ENCODE data around the gene POFUT2.

POFUT2 gene

DNA sequence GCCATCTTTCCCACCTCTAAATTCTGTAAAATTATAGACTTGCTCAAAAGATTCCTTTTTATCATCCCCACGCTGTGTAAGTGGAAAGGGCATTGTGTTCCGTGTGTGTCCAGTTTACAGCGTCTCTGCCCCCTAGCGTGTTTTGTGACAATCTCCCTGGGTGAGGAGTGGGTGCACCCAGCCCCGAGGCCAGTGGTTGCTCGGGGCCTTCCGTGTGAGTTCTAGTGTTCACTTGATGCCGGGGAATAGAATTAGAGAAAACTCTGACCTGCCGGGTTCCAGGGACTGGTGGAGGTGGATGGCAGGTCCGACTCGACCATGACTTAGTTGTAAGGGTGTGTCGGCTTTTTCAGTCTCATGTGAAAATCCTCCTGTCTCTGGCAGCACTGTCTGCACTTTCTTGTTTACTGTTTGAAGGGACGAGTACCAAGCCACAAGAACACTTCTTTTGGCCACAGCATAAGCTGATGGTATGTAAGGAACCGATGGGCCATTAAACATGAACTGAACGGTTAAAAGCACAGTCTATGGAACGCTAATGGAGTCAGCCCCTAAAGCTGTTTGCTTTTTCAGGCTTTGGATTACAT is 61.9 kb downstream of the POFUT2 start:
- TF ChIP-seq YY1 (IDR thresholded peaks at IDR 0.05; ENCODE audit: low read depth) (no peak), RAD21 (IDR thresholded peaks at IDR 0.05; ENCODE audit: low read depth) (no peak), FOXM1 (IDR thresholded peaks at IDR 0.05; ENCODE audit: borderline replicate concordance, low read depth) (no peak), CEBPB (IDR thresholded peaks at IDR 0.05) (no peak), TEAD4 (IDR thresholded peaks at IDR 0.05) (no peak)
- TF ChIP-seq, protein P1, sequence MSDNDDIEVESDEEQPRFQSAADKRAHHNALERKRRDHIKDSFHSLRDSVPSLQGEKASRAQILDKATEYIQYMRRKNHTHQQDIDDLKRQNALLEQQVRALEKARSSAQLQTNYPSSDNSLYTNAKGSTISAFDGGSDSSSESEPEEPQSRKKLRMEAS (IDR thresholded peaks at IDR 0.05), result no peak
- TF ChIP-seq, protein P2, sequence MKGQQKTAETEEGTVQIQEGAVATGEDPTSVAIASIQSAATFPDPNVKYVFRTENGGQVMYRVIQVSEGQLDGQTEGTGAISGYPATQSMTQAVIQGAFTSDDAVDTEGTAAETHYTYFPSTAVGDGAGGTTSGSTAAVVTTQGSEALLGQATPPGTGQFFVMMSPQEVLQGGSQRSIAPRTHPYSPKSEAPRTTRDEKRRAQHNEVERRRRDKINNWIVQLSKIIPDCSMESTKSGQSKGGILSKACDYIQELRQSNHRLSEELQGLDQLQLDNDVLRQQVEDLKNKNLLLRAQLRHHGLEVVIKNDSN (IDR thresholded peaks at IDR 0.05), result no peak

DNA sequence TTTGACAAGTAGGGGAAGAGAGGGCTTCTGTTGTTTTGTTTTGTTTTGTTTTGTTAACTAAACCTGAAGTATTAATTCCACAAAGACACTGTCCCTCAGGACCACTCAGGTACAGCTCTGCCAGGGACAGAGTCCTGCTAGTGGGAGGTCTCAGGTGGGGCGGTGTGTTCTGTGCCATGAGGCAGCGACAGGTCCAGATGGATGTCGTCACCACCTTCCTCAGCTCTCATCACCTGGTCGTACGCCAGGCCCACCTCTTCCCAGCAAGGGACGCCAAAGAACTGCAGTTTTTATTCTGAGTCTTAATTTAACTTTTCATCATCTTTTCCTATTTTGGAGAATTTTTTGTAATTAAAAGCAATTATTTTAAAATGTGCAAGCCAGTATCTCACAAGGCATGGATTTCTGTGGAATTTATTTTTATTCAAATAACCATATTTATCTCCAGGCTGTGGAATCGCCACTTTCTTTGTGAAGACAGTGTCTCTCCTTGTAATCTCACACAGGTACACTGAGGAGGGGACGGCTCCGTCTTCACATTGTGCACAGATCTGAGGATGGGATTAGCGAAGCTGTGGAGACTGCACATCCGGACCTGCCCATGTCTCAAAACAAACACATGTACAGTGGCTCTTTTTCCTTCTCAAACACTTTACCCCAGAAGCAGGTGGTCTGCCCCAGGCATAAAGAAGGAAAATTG is 62.5 kb downstream of the POFUT2 start:
- TF ChIP-seq EP300 (IDR thresholded peaks at IDR 0.05; ENCODE audit: borderline replicate concordance) (no peak), TAF1 (IDR thresholded peaks at IDR 0.05; ENCODE audit: low read depth) (no peak), CREB1 (IDR thresholded peaks at IDR 0.05; ENCODE audit: low read depth) (no peak), TEAD4 (IDR thresholded peaks at IDR 0.05) (no peak), ZBTB7A (IDR thresholded peaks at IDR 0.05; ENCODE audit: low read depth) (no peak)
- TF ChIP-seq, protein P1 (IDR thresholded peaks at IDR 0.05), result no peak

DNA sequence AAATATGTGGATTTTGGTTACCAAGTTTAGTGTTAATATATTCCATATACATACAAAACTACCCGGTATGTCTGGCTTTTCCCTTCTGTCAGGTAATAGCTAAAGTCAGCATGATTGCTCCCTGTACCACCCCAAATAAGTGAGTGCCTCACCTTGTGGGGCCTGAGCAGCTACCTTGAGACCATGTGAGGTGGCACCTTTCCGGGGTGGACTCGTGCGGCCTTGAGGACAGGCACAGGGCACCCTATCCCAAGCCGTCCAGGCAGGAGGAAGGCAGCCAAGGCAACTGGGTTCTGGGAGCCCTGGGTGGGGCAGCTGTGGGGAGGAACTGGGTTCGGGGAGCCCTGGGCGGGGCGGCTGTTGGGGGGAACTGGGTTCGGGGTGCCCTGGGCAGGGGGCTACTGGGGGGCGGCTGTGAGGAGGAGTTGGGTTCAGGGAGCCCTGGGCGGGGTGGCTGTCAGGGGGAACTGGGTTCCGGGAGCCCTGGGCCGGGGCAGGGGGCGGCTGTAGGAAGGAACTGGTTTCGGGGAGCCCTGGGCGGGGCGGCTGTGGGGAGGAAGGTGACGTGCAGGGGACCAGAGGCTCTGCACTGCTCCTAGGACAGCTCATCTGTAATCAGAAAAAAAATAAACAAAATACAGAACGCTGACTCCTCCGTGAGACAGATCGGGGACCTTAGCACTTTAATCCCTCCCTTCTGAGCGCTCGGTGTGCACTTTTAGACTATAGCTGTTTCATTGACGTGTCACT is 63.3 kb downstream of the POFUT2 start:
- no peak for TF ChIP-seq TCF12 (IDR thresholded peaks at IDR 0.05; ENCODE audit: low read depth)
- TF ChIP-seq NFIC (IDR thresholded peaks at IDR 0.05), result no peak
- TF ChIP-seq EGR1 (IDR thresholded peaks at IDR 0.05), result no peak
- no peak for TF ChIP-seq YY1 (IDR thresholded peaks at IDR 0.05; ENCODE audit: low read depth)
- TF ChIP-seq, protein P3, sequence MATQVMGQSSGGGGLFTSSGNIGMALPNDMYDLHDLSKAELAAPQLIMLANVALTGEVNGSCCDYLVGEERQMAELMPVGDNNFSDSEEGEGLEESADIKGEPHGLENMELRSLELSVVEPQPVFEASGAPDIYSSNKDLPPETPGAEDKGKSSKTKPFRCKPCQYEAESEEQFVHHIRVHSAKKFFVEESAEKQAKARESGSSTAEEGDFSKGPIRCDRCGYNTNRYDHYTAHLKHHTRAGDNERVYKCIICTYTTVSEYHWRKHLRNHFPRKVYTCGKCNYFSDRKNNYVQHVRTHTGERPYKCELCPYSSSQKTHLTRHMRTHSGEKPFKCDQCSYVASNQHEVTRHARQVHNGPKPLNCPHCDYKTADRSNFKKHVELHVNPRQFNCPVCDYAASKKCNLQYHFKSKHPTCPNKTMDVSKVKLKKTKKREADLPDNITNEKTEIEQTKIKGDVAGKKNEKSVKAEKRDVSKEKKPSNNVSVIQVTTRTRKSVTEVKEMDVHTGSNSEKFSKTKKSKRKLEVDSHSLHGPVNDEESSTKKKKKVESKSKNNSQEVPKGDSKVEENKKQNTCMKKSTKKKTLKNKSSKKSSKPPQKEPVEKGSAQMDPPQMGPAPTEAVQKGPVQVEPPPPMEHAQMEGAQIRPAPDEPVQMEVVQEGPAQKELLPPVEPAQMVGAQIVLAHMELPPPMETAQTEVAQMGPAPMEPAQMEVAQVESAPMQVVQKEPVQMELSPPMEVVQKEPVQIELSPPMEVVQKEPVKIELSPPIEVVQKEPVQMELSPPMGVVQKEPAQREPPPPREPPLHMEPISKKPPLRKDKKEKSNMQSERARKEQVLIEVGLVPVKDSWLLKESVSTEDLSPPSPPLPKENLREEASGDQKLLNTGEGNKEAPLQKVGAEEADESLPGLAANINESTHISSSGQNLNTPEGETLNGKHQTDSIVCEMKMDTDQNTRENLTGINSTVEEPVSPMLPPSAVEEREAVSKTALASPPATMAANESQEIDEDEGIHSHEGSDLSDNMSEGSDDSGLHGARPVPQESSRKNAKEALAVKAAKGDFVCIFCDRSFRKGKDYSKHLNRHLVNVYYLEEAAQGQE (IDR thresholded peaks at IDR 0.05; ENCODE audit: low read depth), result no peak
- TF ChIP-seq FOXM1 (IDR thresholded peaks at IDR 0.05; ENCODE audit: borderline replicate concordance, low read depth), result no peak
- TF ChIP-seq TEAD4 (IDR thresholded peaks at IDR 0.05), result no peak
- TF ChIP-seq EP300 (IDR thresholded peaks at IDR 0.05; ENCODE audit: borderline replicate concordance), result no peak
- TF ChIP-seq CREB1 (IDR thresholded peaks at IDR 0.05; ENCODE audit: low read depth), result no peak
- TF ChIP-seq, protein P2 (IDR thresholded peaks at IDR 0.05), result no peak
- TF ChIP-seq RAD21 (IDR thresholded peaks at IDR 0.05; ENCODE audit: low read depth), result no peak
- no peak for TF ChIP-seq CEBPB (IDR thresholded peaks at IDR 0.05)
- no peak for TF ChIP-seq ZBTB7A (IDR thresholded peaks at IDR 0.05; ENCODE audit: low read depth)
- TF ChIP-seq, protein P1 (IDR thresholded peaks at IDR 0.05), result no peak
- TF ChIP-seq TAF1 (IDR thresholded peaks at IDR 0.05; ENCODE audit: low read depth), result no peak

DNA sequence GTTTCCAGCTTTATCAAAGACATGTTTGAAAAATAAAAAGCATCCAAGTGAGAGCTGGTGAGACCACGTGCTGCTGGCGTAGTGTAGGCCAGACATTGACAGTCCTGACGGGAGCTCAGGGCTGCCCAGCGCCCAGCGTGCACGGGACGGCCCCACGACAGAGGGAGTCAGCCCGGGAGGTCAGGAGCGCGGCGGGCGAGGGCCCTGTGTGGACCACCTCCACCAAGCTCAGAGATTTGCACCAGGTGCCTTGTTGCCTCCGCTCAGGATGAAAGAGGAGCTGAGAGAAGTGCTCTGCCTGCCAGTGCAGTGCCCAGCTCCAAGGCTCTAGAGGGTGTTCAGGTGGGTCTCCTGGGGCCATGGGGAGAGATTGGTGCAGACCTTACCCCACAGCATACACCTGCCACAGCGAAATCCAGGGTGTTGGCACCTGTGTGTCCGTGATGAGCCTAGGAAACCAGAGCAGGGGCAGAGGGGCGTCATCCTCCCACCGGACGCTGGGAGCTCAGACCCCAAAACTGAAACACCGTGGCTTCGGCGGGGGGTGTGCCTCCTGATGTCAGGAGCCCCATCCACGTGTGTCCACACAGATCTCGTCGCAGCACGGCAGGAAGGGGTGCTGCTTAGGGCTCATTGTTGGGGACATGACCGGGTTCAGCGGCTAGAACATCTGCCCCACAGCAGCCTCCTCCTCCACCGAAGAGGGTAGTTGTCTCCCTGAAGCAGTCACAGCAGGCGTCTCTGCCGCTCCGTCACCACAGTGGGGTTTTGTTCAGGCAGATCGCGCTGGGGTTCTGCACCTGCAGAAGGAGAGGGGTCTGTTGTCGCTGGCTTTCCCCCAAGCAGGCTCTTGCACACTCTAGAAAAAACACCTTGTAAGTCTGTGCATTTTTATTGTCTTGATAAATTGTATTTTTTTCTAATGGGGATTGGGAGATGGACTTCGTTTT is 64.2 kb downstream of the POFUT2 start:
- TF ChIP-seq ZBTB7A (IDR thresholded peaks at IDR 0.05; ENCODE audit: low read depth), result no peak
- TF ChIP-seq EP300 (IDR thresholded peaks at IDR 0.05; ENCODE audit: borderline replicate concordance), result no peak
- TF ChIP-seq TCF12 (IDR thresholded peaks at IDR 0.05; ENCODE audit: low read depth), result no peak
- TF ChIP-seq CREB1 (IDR thresholded peaks at IDR 0.05; ENCODE audit: low read depth), result no peak
- TF ChIP-seq, protein P2 (IDR thresholded peaks at IDR 0.05), result no peak
- TF ChIP-seq TAF1 (IDR thresholded peaks at IDR 0.05; ENCODE audit: low read depth), result no peak
- TF ChIP-seq FOXM1 (IDR thresholded peaks at IDR 0.05; ENCODE audit: borderline replicate concordance, low read depth), result no peak

DNA sequence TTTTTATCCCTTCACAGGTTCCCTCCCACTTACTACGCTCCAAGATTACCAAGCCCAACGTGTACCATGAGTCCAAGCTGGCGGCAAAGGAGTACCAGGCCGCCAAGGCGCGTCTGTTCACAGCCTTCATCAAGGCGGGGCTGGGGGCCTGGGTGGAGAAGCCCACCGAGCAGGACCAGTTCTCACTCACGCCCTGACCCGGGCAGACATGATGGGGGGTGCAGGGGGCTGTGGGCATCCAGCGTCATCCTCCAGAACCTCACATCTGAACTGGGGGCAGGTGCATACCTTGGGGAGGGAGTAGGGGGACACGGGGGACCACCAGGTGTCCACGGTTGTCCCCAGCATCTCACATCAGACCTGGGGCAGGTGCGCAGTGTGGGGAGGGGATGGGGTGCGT is 65.7 kb downstream of the POFUT2 start:
- TF ChIP-seq CEBPB (IDR thresholded peaks at IDR 0.05), result no peak
- no peak for TF ChIP-seq TCF12 (IDR thresholded peaks at IDR 0.05; ENCODE audit: low read depth)
- TF ChIP-seq, protein P2 (IDR thresholded peaks at IDR 0.05), result no peak
- TF ChIP-seq EGR1 (IDR thresholded peaks at IDR 0.05), result no peak
- no peak for TF ChIP-seq NFIC (IDR thresholded peaks at IDR 0.05)
- TF ChIP-seq, protein P1 (IDR thresholded peaks at IDR 0.05), result no peak
- TF ChIP-seq ZBTB7A (IDR thresholded peaks at IDR 0.05; ENCODE audit: low read depth), result no peak
- no peak for TF ChIP-seq CREB1 (IDR thresholded peaks at IDR 0.05; ENCODE audit: low read depth)
- TF ChIP-seq TEAD4 (IDR thresholded peaks at IDR 0.05), result no peak
- TF ChIP-seq, protein P3 (IDR thresholded peaks at IDR 0.05; ENCODE audit: low read depth), result no peak
- TF ChIP-seq EP300 (IDR thresholded peaks at IDR 0.05; ENCODE audit: borderline replicate concordance), result no peak
- TF ChIP-seq FOXM1 (IDR thresholded peaks at IDR 0.05; ENCODE audit: borderline replicate concordance, low read depth), result no peak
- TF ChIP-seq YY1 (IDR thresholded peaks at IDR 0.05; ENCODE audit: low read depth), result no peak
- TF ChIP-seq RAD21 (IDR thresholded peaks at IDR 0.05; ENCODE audit: low read depth), result no peak

All from Ishikawa (cell line).